HCT116 (cell line): ENCODE data around the gene HSPB3. TPM values are rescaled to one million over a fixed set of nuclear protein-coding genes. Genes with fewer than 3 reads are reported as not detected.

Experiments used
- ATAC-seq: fragments of 200-7000 bp; cut with Tn5 transposase; 2 replicates; pipeline ENCODE4 v1.9.1; 2020; ENCODE audit warnings: mild to moderate bottlenecking, moderate library complexity
- BruUV-seq: library from RNA; stranded (reverse); fragments of 400-500 nt; replicated peaks from 2 replicates; lab custom pipeline; 2021; lab: Mats Ljungman, UMichigan
- CTCF ChIA-PET: fragments of 300-600 bp; sonication (Branson Sonifier 250); formaldehyde crosslinking; loops from one replicate; lab custom pipeline; 2021; ENCODE audit warnings: antibody characterized with exemption; lab: Charles Lee
- POLR2A ChIA-PET: fragments of 300-600, 350-600 bp; sonication (Branson Sonifier 250); formaldehyde crosslinking; loops from one replicate; lab custom pipeline; 2021; ENCODE audit warnings: antibody characterized with exemption; lab: Charles Lee
- RAD21 ChIA-PET, 2 experiments: fragments of 300-600 bp; sonication (Branson Sonifier 250); formaldehyde crosslinking; loops; one replicate each; lab custom pipeline; 2023; ENCODE audit warnings: low total read pairs in 2 of 2; ENCODE audit not compliant: uncharacterized antibody in 2 of 2, unreplicated experiment in 2 of 2, low non-redundant PET in 1 of 2; lab: Charles Lee
- DNase-seq: peaks from one replicate; pipeline ENCODE4 v3.0.0-alpha.2; 2010; ENCODE audit warnings: low read depth, low spot score
- H2AFZ ChIP-seq: fragments of 200-600 bp; shearing (Covaris generic), sonication (generic); 2 replicates; pipeline ENCODE4 v1.6.1; 2017; ENCODE audit warnings: low read depth, mixed run types, mixed read lengths, antibody characterized with exemption, low read length; ENCODE audit not compliant: poor library complexity, severe bottlenecking
- H3K27ac ChIP-seq: 2 replicates; pipeline ENCODE4 v1.5.1; 2012; ENCODE audit warnings: low read depth, low read length
- H3K27me3 ChIP-seq: fragments of 200-600 bp; sonication (generic); 2 replicates; pipeline ENCODE4 v1.6.1; 2016; ENCODE audit warnings: mixed run types, low read length, mixed read lengths; ENCODE audit not compliant: insufficient read depth
- H3K36me3 ChIP-seq, 2 experiments: fragments of 200-500 bp in 1 of 2; fragments of 200-600 bp in 1 of 2; sonication (Bioruptor generic) in 1 of 2; sonication (generic) in 1 of 2; 2 replicates each; pipeline versions ENCODE4 v1.5.1 to v1.6.1; 2014 to 2016; ENCODE audit warnings: low read length in 2 of 2, inconsistent platforms in 1 of 2, mixed read lengths in 1 of 2, mixed run types in 1 of 2; ENCODE audit not compliant: insufficient read depth in 2 of 2, control insufficient read depth in 1 of 2
- H3K4me1 ChIP-seq, 2 experiments: fragments of 200-600 bp in 1 of 2; sonication (generic) in 1 of 2; 2 replicates each; pipeline versions ENCODE4 v1.5.1 to v1.6.1; 2012 to 2017; ENCODE audit warnings: low read length in 2 of 2, inconsistent platforms in 1 of 2, mild to moderate bottlenecking in 1 of 2, mixed read lengths in 1 of 2, mixed run types in 1 of 2, moderate library complexity in 1 of 2; ENCODE audit not compliant: insufficient read depth in 2 of 2, control insufficient read depth in 1 of 2
- H3K4me2 ChIP-seq: fragments of 200-600 bp; sonication (generic); 2 replicates; pipeline ENCODE4 v1.6.1; 2017; ENCODE audit warnings: mixed run types, low read length, mixed read lengths
- H3K4me3 ChIP-seq, 2 experiments: fragments of 200-600 bp in 1 of 2; sonication (generic) in 1 of 2; replicated peaks in 1 of 2; 2 replicates each; pipeline ENCODE4 v1.5.1; 2011 to 2016; ENCODE audit warnings: low read length in 2 of 2, control low read depth in 1 of 2, low read depth in 1 of 2, mild to moderate bottlenecking in 1 of 2, mixed read lengths in 1 of 2, mixed run types in 1 of 2
- H3K79me2 ChIP-seq: fragments of 200-600 bp; sonication (generic); 2 replicates; pipeline ENCODE4 v1.6.1; 2017; ENCODE audit warnings: mild to moderate bottlenecking, mixed run types, low read length, moderate library complexity, mixed read lengths; ENCODE audit not compliant: insufficient read depth
- H3K9ac ChIP-seq: fragments of 200-600 bp; sonication (generic); 2 replicates; pipeline ENCODE4 v1.6.1; 2016; ENCODE audit warnings: low read length, mixed read lengths
- H3K9me2 ChIP-seq: fragments of 200-600 bp; sonication (generic), shearing (Covaris generic); 2 replicates; pipeline ENCODE4 v1.6.1; 2017; ENCODE audit warnings: mixed run types, mild to moderate bottlenecking, moderate library complexity; ENCODE audit not compliant: insufficient read depth
- H3K9me3 ChIP-seq, 2 experiments: fragments of 200-500 bp in 1 of 2; fragments of 200-600 bp in 1 of 2; sonication (Bioruptor generic) in 1 of 2; sonication (generic) in 1 of 2; 2 replicates each; pipeline ENCODE4 v1.6.1; 2014 to 2017; ENCODE audit warnings: low read length in 2 of 2, mixed read lengths in 2 of 2, inconsistent platforms in 1 of 2, low read depth in 1 of 2, mild to moderate bottlenecking in 1 of 2, mixed run types in 1 of 2, moderate library complexity in 1 of 2; ENCODE audit not compliant: control insufficient read depth in 1 of 2, insufficient read depth in 1 of 2
- H4K20me1 ChIP-seq: fragments of 200-600 bp; sonication (generic), shearing (Covaris generic); 2 replicates; pipeline ENCODE4 v1.6.1; 2017; ENCODE audit warnings: mixed run types, mild to moderate bottlenecking, moderate library complexity; ENCODE audit not compliant: insufficient read depth
- CEBPB ChIP-seq: IDR thresholded peaks from 2 replicates; pipeline ENCODE4 v1.6.1; 2012; ENCODE audit warnings: low read depth
- EGR1 ChIP-seq: IDR thresholded peaks from 2 replicates; pipeline ENCODE4 v1.6.1; 2012; ENCODE audit warnings: low read depth
- FOSL1 ChIP-seq: IDR thresholded peaks from 2 replicates; pipeline ENCODE4 v1.6.1; 2012; ENCODE audit warnings: low read depth
- MAX ChIP-seq: IDR thresholded peaks from 2 replicates; pipeline ENCODE4 v1.6.1; 2012
- POLR2AphosphoS5 ChIP-seq: IDR thresholded peaks from 2 replicates; pipeline ENCODE4 v1.6.1; 2011; ENCODE audit warnings: mild to moderate bottlenecking, low read depth, low read length, moderate library complexity
- RAD21 ChIP-seq: IDR thresholded peaks from 2 replicates; pipeline ENCODE4 v1.6.1; 2012; ENCODE audit warnings: low read depth, mild to moderate bottlenecking
- SP1 ChIP-seq: IDR thresholded peaks from 2 replicates; pipeline ENCODE4 v1.6.1; 2012; ENCODE audit warnings: low read depth
- SRF ChIP-seq: IDR thresholded peaks from 2 replicates; pipeline ENCODE4 v1.6.1; 2012; ENCODE audit warnings: low read depth
- TCF7L2 ChIP-seq: IDR thresholded peaks from 2 replicates; pipeline ENCODE4 v1.7.0; 2011; ENCODE audit warnings: borderline replicate concordance, inconsistent platforms; ENCODE audit not compliant: insufficient read depth, insufficient read length; ENCODE audit errors: extremely low read depth
- ZBTB33 ChIP-seq: IDR thresholded peaks from 2 replicates; pipeline ENCODE4 v1.6.1; 2011; ENCODE audit warnings: mild to moderate bottlenecking, low read length, moderate library complexity; ENCODE audit not compliant: insufficient replicate concordance; ENCODE audit errors: extremely low read depth
- intact Hi-C: fragments of 100-400 bp; cut with micrococcal nuclease; formaldehyde crosslinking; loops from 2 replicates; pipeline ENCODE4 v1.10.0; 2022
- total RNA-seq: library from RNA; stranded (reverse); gene quantifications from one replicate; pipeline ENCODE4 v1.2.1, GENCODE V29; 2021; ENCODE audit not compliant: unreplicated experiment

HSPB3 gene
- total RNA-seq, 1 experiment from 2014 or later, result not detected

- Histone ChIP-seq H3K9me3 (no peaks in the 10 kb centered on the region), H3K4me3 (no peak overlapping the region), H3K9ac (no peak overlapping the region), H3K36me3 (no peaks in the 10 kb centered on the region), H3K79me2 (no peaks in the 10 kb centered on the region), H3K27ac (no peak overlapping the region), H4K20me1 (no peaks in the 10 kb centered on the region), H3K27me3 (no peaks in the 10 kb centered on the region), H3K4me2 (no peak overlapping the region), H3K9me2 (no peaks in the 10 kb centered on the region), H3K4me1 (peaks cover 0 to 5% of the 10 kb centered on the region in 2 experiments; a peak in 1 of 4 replicates), H2AFZ (no peak overlapping the region)
- no TSS peak for BruUV-seq
- TF ChIP-seq CEBPB, result no peak
- TF ChIP-seq FOSL1, result no peak
- TF ChIP-seq RAD21, result no peak
- TF ChIP-seq POLR2AphosphoS5, result no peak
- no peak for TF ChIP-seq ZBTB33
- no peak for TF ChIP-seq EGR1
- TF ChIP-seq TCF7L2, result no peak
- no peak for TF ChIP-seq SP1
- TF ChIP-seq SRF, result no peak
- no peak for TF ChIP-seq MAX
- POLR2A ChIA-PET, result no interaction called here
- intact Hi-C loops, result loop anchor here (10.0 kb wide), 1 partner anchor 101 kb away; the partner anchor contains the start of gene ARL15
- DNase-seq (no peak), ATAC-seq (no peak; the same call in 1 of the 2 replicates)
- CTCF ChIA-PET, result no interaction called here
- RAD21 ChIA-PET, result no interaction called here
Observed at GRCh38 chr5:54415896-54416601, 39.5 kb upstream of the HSPB3 start.
